ENCODE results near the gene ZFAND3. TPM values are rescaled to one million over a fixed set of nuclear protein-coding genes. Genes with fewer than 3 reads are reported as not detected.
A peak's percentile ranks its signal among the peaks of the same experiment; 100 is the strongest.

Gene ZFAND3
- total RNA-seq, 1 donor from 2014 or later: 66.9 TPM

- no peak for TF ChIP-seq CTCF (conservative IDR thresholded peaks at IDR 0.05)
- H3K4me3 Mint-ChIP-seq: no peak overlapping the region
- no peaks in the 10 kb centered on the region for H3K27me3 Mint-ChIP-seq
- DNase-seq (ENCODE audit: extremely low spot score, unreplicated experiment): no peak
- H3K4me1 Mint-ChIP-seq (ENCODE audit: unreplicated experiment): peaks cover 33% of the 10 kb centered on the region
- peaks cover 6% of the 10 kb centered on the region for H3K36me3 Mint-ChIP-seq
- peaks cover 5% of the 10 kb centered on the region for H3K9me3 Mint-ChIP-seq
- H3K27ac Mint-ChIP-seq: no peak overlapping the region
Observed at GRCh38 chr6:37994223-37994622, 174.7 kb downstream of the ZFAND3 start.

GRCh38 chr6:37998366-37998765 is 178.8 kb downstream of the ZFAND3 start:
- Mint-ChIP-seq H3K36me3 (peaks cover 6% of the 10 kb centered on the region), H3K27ac (no peak overlapping the region), H3K4me3 (no peak overlapping the region), H3K9me3 (peaks cover 5% of the 10 kb centered on the region), H3K27me3 (no peaks in the 10 kb centered on the region), H3K4me1 (ENCODE audit: unreplicated experiment) (peaks cover 16% of the 10 kb centered on the region)
- no peak for TF ChIP-seq CTCF (conservative IDR thresholded peaks at IDR 0.05)
- DNase-seq (ENCODE audit: extremely low spot score, unreplicated experiment): no peak

- Mint-ChIP-seq H3K27me3 (no peaks in the 10 kb centered on the region), H3K4me1 (ENCODE audit: unreplicated experiment) (peaks cover 13% of the 10 kb centered on the region), H3K4me3 (no peak overlapping the region), H3K9me3 (peaks cover 5% of the 10 kb centered on the region), H3K27ac (no peak overlapping the region), H3K36me3 (peaks cover 6% of the 10 kb centered on the region)
- TF ChIP-seq CTCF (conservative IDR thresholded peaks at IDR 0.05): no peak
- DNase-seq (ENCODE audit: extremely low spot score, unreplicated experiment): no peak
Observed at GRCh38 chr6:38001386-38001785, 181.9 kb downstream of the ZFAND3 start.

GRCh38 chr6:38004908-38005307 is 185.4 kb downstream of the ZFAND3 start:
- Mint-ChIP-seq H3K9me3 (no peaks in the 10 kb centered on the region), H3K27ac (no peak overlapping the region), H3K27me3 (no peaks in the 10 kb centered on the region), H3K36me3 (peaks cover 5% of the 10 kb centered on the region), H3K4me1 (ENCODE audit: unreplicated experiment) (peaks cover 13% of the 10 kb centered on the region), H3K4me3 (no peak overlapping the region)
- TF ChIP-seq CTCF (conservative IDR thresholded peaks at IDR 0.05): no peak
- no peak for DNase-seq (ENCODE audit: extremely low spot score, unreplicated experiment)

- no peaks in the 10 kb centered on the region for H3K4me1 Mint-ChIP-seq (ENCODE audit: unreplicated experiment)
- H3K27ac Mint-ChIP-seq: no peak overlapping the region
- H3K27me3 Mint-ChIP-seq: no peaks in the 10 kb centered on the region
- no peak overlapping the region for H3K4me3 Mint-ChIP-seq
- no peak for TF ChIP-seq CTCF (conservative IDR thresholded peaks at IDR 0.05)
- DNase-seq (ENCODE audit: extremely low spot score, unreplicated experiment): no peak
- H3K9me3 Mint-ChIP-seq: no peaks in the 10 kb centered on the region
- H3K36me3 Mint-ChIP-seq: peaks cover 17% of the 10 kb centered on the region
Observed at GRCh38 chr6:38011937-38012336, 192.4 kb downstream of the ZFAND3 start.

- H3K4me1 Mint-ChIP-seq (ENCODE audit: unreplicated experiment): no peaks in the 10 kb centered on the region
- peak; percentile 78 for TF ChIP-seq CTCF (conservative IDR thresholded peaks at IDR 0.05)
- no peaks in the 10 kb centered on the region for H3K27me3 Mint-ChIP-seq
- peaks cover 17% of the 10 kb centered on the region for H3K36me3 Mint-ChIP-seq
- no peaks in the 10 kb centered on the region for H3K9me3 Mint-ChIP-seq
- H3K4me3 Mint-ChIP-seq: no peak overlapping the region
- DNase-seq (ENCODE audit: extremely low spot score, unreplicated experiment): no peak
- H3K27ac Mint-ChIP-seq: no peak overlapping the region
Observed at GRCh38 chr6:38012573-38012972, 193.0 kb downstream of the ZFAND3 start.

Data from type B pancreatic cell (in vitro differentiated cells).